HG02884 (cell line): ENCODE results near the gene EGLN2.
"Not testable (repeated sequence)": the region's sequence is repeated elsewhere in the genome, so short reads cannot be mapped to it uniquely, and the experiment has no call there.

Experiments used
- ATAC-seq: cut with Tn5 transposase; IDR thresholded peaks from one replicate; pipeline ENCODE4 v1.9.1; 2021; ENCODE audit warnings: mild to moderate bottlenecking, moderate library complexity; ENCODE audit not compliant: unreplicated experiment

Gene EGLN2

DNA sequence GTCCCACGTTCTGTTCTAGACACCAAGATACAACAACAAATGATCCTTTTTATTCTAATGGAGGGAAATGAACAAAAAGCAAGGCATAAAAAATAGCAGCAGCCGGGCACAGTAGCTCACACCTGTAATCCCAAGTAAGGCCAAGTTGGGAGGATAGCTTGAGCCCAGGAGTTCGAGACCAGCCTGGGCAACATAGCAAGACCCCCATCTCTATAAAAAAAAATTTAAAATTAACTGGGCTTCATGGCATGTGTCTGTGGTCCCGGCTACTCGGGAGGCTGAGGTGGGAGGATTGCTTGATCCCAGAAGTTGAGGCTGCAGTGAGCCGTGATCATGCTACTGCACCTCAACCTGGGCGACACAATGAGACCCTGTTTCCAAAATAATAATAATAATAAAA is 22.6 kb upstream of the EGLN2 start:
- no peak for ATAC-seq

DNA sequence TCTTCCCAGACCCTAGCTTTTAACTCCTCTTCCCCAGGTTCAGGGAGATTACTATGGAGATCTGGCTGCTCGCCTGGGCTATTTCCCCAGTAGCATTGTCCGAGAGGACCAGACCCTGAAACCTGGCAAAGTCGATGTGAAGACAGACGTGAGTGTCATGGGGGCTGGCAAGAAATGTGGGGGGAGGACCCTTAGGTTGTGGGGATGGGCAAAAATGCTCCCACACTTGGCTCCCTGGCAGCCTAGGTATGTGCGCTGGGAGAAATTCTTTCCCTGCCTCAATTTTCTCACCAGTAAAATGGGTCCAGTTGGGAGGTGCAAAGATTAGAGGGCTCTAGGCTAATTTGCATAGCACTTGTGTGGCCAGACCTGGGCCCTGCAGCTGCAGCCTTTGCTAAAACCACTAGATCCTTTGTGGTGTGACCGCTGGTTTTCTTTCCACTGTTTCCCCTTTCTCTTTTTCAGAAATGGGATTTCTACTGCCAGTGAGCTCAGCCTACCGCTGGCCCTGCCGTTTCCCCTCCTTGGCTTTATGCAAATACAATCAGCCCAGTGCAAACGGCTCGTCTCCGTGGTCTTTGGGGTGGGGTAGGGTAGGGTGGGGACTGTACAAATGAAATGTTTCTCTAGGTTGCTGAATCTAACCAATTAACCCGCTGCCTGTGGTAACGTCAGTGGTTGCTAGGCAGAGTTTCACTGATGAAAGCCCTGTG is 21.9 kb upstream of the EGLN2 start:
- ATAC-seq: peak; percentile 55

DNA sequence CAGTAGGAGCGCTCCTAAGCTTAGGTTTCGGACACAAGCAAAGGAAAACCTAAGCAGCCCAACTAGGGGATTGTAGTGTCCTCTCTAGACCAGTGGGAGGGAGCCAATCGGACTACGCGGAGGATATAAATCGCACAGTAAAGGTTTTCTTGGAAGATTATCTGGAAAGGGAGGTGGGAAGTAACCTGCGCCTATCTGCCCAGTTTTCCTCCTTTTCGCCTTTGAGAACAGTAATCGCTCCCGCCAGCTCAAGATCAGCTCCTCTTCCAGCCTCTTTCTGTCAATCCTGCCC is 21.4 kb upstream of the EGLN2 start:
- ATAC-seq: no peak

DNA sequence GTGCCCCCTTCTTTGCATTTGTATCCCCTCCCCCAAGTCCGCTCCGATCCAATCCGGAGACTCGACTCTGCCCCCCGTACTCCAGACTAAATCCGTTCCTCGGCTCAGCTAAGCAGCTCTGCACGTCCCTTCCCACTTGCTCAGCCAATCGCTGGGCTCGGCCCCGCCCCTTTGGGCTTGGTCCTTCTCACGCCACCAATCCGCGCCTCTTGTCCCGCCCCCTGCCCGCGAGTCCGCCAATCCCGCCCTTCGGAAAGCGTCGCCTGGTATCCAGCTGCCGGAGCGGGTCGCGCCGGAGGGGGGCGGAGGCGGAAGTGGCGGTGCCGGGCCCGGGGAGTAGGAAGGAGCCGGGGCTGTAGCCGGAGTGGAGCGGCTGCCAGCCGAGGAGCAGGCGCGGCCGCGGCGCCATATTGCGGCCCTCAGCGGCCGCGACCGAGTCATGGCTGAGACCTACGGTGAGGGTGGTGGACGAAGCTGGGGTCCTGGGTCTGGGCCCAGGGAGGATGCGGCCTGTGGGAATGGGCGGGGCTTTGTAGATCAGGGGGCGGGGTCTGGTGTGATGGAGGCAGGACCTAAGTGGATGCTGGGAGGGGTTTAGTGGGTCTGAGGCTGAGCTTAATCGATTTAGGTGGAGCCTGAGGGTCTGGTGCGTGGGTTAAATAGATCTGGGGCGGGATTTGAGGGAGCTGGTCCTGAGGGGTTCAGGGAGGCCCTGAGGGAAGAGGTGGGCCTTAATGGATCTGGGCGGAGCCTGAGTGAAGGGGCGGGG is 20.9 kb upstream of the EGLN2 start, which contains the start of gene RAB4B:
TSS of gene RAB4B (plus strand) at position 311 of the 769 bp plus-strand sequence. CDS start at position 440, 129 bp downstream.
- peak; percentile 53 for ATAC-seq

DNA sequence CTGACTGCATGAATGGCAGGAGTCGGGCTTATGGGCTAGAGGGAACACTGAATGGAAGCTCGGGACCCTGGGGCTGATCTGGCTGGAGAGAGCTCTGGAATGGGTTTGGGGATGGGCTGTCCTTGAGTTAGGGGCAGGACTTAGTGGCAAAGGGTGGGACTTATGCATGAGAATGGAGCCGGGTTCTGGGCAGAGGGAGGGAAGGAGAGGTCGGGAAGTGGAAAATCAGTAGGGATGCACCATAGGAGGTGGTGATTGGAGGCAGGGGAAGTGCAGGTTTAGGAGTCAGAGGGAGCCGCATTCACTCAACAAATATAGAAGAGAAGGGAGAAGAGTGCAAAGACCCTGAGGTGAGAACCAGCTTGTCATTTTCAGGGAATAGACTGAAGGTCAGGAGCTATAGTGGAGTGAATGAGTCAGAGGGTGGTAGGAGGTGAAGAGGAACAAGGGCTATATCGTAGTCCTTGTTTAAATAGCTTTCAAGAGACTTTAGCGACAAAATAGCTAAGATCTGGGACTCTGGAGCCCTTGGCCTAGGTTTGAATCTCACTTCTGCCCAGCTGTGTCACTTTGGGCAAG is 20.2 kb upstream of the EGLN2 start:
- no peak for ATAC-seq

DNA sequence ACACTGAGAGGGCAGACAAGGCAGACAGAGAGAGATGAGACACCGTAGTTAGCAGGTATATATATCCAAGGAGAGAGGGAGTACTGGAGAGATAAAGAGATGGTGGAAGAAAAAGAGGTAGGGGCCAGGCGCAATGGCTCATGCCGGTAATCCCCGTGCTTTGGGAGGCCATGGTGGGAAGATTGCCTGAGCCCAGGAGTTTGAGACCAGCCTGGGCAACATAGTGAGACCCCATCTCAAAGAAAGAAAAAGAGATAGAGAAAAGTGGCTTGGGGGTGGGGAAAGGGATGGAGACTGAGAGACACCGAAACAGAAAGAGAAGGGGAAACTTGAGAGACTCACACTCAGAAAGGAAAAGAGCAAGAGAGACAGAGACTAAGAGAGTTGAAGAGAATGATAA is 18.4 kb upstream of the EGLN2 start:
- no peak for ATAC-seq

DNA sequence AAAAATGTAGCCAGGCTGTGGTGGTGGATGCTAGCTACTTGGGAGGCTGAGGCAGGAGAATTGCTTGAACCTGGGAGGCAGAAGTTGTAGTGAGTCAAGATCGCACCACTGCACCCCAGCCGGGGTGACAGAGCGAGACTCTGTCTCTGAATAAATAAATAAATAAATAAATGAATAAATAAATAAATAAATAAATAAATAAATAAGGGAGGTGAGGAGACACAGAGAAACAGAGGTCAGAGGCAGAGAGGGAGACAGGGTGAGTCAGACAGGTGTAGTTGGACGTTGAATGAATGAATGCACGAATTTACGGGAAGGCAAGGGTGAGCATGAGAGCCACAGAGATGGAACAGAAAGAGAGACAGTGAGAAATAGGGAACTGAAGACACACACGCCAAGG is 17.9 kb upstream of the EGLN2 start:
- ATAC-seq: no peak

DNA sequence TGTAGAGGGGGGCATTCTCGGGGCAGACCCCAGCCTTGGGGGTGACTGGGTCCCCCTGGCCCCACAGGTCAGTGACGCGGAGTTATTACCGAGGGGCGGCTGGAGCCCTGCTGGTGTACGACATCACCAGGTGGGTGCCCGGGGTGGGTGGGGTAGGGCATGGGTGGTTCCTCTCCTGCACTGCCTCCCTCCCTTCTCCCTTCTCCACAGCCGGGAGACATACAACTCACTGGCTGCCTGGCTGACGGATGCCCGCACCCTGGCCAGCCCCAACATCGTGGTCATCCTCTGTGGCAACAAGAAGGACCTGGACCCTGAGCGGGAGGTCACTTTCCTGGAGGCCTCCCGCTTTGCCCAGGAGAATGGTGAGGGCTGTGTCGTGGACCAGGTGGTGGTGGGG is 15.3 kb upstream of the EGLN2 start:
- ATAC-seq: no peak

DNA sequence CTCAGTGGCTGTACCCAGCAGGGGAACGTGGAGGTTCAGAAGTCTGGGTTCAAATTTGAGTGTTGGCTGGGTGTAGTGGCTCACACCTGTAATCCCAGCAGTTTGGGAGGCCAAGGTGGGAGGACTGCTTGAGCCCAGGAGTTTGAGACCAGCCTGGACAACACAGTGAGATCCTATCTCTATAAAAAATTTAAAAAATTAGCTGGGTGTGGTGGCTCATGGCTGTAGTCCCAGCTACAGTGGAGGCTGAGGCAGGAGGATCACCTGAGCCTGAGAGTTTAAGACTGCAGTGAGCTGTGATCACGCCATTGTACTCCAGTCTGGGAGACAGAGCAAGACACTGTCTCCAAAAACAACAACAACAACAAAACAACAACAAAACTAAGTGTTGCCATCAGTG is 14.8 kb upstream of the EGLN2 start:
- ATAC-seq: not testable (repeated sequence)

DNA sequence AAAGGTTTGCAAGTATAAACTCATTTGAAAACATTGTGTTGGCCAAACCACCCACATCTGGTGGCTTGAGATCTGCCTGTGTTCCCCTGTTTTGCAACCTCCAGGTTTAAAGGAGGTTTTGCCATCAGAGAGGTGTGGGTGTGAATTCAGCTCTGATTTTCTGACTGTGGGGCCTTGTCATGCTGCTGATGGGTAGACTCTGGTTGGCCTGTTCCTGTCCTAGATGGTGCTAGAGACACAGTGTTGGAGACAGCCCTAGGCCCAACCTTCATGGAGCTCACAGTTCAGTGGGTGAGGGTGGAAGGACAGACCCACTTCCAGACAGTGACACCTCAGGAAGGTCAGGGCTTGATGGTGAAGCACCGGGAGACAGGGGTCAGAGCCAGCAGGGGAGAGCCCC is 13.5 kb upstream of the EGLN2 start:
- no peak for ATAC-seq

DNA sequence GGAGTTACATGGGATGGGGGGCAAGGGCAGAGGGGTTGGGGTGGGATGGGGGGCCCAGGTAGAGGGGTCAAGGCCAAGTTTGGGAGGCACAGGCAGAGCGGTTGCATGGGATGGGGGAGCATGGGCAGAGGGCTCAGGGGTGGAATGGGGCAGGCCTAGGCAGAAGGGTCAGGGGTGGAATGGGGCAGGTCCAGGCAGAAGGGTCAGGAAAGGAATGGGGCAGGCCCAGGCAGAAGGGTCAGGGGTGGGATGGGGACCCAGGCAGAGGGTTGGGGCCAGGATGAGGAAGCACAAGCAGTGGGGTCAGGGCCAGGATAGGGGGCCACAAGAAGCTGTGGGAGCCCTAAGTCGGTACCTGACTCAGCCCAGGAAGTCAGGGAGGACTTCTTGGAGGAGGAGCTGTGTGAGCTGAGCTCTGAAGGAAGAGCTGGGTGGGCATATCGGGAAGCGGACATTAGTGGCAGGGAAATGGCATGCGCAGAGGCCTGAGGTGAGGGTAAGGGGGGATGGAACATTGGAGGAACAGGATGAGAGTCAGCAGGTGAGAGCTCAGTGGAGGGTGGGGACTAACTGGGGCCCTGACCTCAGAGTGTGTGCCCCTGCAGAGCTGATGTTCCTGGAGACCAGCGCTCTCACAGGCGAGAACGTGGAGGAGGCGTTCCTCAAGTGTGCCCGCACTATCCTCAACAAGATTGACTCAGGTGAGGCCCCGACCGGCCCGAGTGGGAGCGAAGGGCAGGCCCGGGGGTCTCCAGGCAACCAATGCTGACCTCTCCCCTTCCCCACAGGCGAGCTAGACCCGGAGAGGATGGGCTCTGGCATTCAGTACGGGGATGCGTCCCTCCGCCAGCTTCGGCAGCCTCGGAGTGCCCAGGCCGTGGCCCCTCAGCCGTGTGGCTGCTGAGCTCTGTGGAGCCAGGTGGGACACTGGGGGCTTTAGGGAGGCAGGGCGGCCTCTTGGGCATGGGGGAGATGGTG is 12.6 kb upstream of the EGLN2 start:
- ATAC-seq: no peak

DNA sequence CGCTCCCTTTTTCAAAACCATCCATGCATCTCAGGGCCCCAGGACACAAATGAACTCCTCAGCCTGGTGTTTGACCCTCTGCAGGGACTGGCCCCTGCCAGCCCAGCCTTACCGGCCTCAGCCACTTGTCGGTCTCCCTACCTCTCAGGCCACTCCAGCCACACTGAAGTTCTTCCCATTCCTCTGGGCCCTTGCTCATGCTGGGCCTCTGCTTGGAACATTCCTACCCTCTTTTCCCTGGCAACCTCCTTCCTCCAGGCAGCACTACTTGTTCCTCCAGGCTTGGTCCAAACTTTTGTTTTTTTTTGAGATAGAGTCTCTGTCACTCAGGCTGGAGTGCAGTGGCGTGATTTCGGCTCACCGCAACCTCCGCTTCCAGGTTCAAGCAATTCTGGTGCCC is 7.6 kb upstream of the EGLN2 start:
- no peak for ATAC-seq

DNA sequence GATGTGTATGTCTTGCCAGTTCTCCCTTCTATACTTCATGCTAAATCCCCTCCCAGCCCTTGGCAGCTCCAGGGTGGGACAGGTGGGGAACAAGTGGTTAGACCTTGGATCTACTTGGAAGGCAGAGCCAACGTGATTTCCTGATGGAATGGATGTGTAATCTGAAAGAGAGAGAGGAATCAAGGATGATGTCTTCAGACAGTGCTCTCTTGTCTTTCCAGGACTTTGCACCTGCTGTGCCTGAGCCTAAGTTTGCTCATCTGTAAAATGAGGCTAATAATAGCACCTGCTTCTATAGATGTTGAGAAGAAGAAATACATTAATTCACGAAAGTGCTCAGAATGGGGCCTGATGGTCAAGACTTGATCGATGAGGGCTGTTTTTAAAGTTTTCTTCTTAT is 7.0 kb upstream of the EGLN2 start:
- ATAC-seq: no peak

DNA sequence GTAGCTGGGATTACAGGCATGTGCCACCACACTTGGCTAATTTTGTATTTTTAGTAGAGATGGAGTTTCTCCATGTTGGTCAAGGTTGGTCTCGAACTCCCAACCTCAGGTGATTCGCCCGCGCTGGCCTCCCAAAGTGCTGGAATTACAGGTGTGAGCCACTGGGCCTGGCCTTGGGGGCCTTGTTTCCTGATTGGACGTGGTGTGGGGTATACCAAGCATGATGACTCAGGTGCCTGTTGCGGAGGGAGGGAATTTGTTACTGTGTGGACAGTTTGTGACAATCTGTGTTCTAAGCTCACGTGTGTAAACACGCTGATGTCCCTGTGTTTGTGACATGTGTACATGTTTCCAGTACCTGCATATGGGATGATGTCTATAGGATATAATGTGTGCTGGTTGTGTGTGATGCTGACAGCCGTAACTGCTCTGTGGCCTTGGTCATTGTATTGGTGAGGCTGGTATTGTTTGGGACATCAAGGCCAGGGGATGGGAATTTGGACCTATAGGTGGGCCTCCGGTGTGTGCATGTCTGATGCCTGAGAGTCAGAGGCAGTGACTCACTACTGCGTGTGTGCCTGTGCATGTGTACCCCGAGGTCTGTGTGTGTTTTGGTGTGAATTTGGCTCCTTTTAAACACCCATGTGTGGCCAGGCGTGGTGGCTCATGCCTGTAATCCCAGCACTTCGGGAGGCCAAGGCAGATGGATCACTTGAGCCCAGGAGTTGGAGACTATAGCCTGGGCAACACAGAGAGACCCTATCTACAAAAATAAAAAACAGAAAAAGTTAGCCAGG is 1.6 kb upstream of the EGLN2 start:
- no peak for ATAC-seq

DNA sequence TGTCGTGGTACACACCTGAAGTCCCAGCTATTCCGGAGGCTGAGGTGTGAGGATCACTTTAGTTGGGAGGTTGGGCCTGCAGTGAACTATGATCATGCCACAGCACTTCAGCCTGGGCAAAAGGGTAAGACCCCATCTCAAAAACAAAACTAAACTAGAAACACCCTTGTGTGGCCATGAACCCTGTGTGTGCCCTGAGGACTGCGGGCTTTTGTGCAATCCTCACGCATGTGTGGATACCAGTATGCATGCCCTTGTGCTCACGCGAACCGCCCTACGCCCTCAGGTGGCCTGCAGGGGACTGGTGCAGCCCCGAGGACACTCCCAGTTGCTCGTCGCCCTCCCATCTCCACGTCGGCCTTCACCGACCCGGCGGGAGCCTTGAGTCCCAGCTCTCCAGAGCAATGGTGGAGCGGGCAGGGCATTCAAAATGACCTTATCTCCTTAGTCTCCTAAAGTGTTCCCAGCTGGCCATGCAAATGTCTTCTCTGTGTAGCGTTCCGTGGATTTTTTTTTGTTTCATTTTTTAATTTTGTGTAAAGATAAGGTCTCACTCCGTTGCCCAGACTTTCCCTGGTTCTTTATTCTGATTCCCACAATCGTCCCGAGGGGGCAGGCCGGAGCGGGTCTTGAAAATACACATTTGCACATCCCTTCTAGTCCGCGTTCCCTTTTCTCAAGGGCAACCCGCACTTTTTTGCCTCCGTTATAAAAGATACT is 868 bp upstream of the EGLN2 start:
- no peak for ATAC-seq

DNA sequence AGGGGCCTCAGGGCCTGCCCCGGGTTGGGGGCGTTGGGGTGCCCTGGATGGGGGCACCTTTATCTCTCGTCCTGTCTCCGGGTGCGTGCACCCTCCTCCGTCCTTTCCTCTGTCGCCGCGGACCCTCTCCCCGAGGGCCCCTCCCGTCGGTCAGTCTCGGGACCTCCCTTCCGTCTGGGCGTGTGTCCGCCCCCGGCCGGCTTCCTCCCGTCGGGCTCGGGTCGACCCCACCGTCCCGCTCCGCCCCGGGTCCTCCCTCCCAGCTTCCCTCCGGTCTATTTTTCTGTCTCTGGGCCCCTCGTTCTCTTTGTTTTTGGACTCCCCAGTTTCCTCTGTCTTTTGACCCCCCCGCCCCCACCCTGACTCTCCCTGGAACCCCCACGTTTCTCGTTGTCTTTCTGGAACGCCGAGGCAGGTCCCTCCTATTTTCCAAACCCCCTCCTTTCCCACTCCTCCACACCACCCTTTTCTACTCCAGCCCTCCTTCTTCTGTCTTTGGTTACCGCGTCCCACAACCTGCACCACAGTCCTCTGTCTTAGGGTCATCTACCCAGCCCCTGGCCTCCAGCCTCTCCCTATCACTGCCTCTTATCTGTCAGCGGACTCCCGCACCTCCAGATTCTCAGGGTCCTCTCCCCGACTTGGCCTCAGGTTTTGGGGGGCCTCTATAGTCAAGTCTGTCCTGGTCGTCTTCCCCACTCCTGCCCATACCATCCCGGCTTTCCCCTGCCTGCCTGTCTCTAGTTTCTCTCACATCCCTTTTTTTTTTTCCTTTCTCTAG is 757 bp downstream of the EGLN2 start:
- no peak for ATAC-seq

DNA sequence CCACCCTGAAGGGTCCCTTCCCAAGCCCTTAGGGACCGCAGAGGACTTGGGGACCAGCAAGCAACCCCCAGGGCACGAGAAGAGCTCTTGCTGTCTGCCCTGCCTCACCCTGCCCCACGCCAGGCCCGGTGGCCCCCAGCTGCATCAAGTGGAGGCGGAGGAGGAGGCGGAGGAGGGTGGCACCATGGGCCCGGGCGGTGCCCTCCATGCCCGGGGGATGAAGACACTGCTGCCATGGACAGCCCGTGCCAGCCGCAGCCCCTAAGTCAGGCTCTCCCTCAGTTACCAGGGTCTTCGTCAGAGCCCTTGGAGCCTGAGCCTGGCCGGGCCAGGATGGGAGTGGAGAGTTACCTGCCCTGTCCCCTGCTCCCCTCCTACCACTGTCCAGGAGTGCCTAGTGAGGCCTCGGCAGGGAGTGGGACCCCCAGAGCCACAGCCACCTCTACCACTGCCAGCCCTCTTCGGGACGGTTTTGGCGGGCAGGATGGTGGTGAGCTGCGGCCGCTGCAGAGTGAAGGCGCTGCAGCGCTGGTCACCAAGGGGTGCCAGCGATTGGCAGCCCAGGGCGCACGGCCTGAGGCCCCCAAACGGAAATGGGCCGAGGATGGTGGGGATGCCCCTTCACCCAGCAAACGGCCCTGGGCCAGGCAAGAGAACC is 1.5 kb downstream of the EGLN2 start:
- no peak for ATAC-seq

DNA sequence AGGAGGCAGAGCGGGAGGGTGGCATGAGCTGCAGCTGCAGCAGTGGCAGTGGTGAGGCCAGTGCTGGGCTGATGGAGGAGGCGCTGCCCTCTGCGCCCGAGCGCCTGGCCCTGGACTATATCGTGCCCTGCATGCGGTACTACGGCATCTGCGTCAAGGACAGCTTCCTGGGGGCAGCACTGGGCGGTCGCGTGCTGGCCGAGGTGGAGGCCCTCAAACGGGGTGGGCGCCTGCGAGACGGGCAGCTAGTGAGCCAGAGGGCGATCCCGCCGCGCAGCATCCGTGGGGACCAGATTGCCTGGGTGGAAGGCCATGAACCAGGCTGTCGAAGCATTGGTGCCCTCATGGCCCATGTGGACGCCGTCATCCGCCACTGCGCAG is 2.0 kb downstream of the EGLN2 start:
- ATAC-seq: no peak
